Measurements from ENCODE around the gene GABRA6. TPM values are rescaled to one million over a fixed set of nuclear protein-coding genes. Genes with fewer than 3 reads are reported as not detected.

GABRA6 gene
- total RNA-seq, 1 experiment from 2014 or later: not detected

DNA sequence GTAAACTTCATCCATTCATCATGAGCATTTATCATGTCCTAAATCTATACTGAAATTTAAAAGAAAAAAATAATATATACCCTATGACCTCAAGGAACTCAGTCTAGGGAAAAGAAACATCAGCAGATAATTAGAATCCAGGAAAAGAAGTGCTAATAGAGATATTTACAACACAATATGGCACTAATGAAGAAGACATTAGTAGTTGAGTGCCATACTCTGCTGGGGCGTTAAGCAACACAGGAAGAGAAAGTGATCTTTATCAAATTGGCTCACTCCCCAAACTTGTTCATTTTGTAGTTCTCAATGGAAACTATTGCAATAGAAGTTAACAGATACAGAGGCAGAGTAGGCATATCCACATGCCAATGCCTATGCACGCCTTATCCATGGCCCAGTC lies 27.5 kb downstream of the GABRA6 start:
- no TSS peak for BruUV-seq (replicated peaks)
- no peak for DNase-seq
- H3K4me3 ChIP-seq: no peak overlapping the region
- ChIA-PET POLR2A (ENCODE audit: unreplicated experiment) (no interaction called here), CTCF (no interaction called here)
- no peak overlapping the region for H3K27ac ChIP-seq
- H3F3A ChIP-seq (ENCODE audit: insufficient read depth, low read depth): no peaks in the 10 kb centered on the region
- no peak overlapping the region for H3K4me2 ChIP-seq
- TF ChIP-seq, protein P1, sequence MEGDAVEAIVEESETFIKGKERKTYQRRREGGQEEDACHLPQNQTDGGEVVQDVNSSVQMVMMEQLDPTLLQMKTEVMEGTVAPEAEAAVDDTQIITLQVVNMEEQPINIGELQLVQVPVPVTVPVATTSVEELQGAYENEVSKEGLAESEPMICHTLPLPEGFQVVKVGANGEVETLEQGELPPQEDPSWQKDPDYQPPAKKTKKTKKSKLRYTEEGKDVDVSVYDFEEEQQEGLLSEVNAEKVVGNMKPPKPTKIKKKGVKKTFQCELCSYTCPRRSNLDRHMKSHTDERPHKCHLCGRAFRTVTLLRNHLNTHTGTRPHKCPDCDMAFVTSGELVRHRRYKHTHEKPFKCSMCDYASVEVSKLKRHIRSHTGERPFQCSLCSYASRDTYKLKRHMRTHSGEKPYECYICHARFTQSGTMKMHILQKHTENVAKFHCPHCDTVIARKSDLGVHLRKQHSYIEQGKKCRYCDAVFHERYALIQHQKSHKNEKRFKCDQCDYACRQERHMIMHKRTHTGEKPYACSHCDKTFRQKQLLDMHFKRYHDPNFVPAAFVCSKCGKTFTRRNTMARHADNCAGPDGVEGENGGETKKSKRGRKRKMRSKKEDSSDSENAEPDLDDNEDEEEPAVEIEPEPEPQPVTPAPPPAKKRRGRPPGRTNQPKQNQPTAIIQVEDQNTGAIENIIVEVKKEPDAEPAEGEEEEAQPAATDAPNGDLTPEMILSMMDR (conservative IDR thresholded peaks at IDR 0.05): no peak
- TF ChIP-seq EZH2 (IDR thresholded peaks at IDR 0.05; ENCODE audit: low read depth): no peak
- intact Hi-C loops (cut with micrococcal nuclease; ENCODE audit: unreplicated experiment): no loop called here
- no peaks in the 10 kb centered on the region for H3K79me2 ChIP-seq (ENCODE audit: low read depth)
- no peaks in the 10 kb centered on the region for H3K4me1 ChIP-seq (replicated peaks; ENCODE audit: insufficient read depth)
- no peaks in the 10 kb centered on the region for H4K20me1 ChIP-seq (ENCODE audit: insufficient read depth)
- H3K36me3 ChIP-seq (ENCODE audit: low read depth): no peaks in the 10 kb centered on the region
- H3K9me2 ChIP-seq (ENCODE audit: insufficient read depth): no peaks in the 10 kb centered on the region
- no peaks in the 10 kb centered on the region for H3K27me3 ChIP-seq (ENCODE audit: insufficient read depth, low read depth)
- no peak overlapping the region for H2AFZ ChIP-seq
- H3K9me3 ChIP-seq (ENCODE audit: insufficient read depth, low read depth): no peaks in the 10 kb centered on the region

DNA sequence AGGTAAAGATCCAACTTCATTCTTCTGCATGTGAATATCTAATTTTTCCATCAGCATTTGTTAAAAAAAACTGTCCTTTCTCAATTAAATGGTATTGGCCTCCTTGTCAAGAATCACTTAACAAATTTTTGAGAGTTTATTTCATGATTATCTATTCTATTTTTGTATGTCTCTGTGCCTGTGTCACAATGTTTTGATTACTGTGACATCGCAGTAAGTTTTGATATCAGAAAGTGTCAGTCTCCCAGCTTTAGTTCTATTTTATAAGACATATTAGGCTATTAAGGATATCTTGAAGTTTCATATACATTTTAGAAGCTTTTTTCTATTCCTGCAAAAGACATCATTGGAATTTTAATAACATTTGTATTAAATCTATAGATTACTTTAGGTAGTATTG lies 33.6 kb downstream of the GABRA6 start:
- no peak for DNase-seq
- Histone ChIP-seq H3K9me2 (ENCODE audit: insufficient read depth) (0 out of 2 replicates have a peak, but pooled peaks cover 5% of the 10 kb centered on the region), H3K9me3 (ENCODE audit: insufficient read depth, low read depth) (no peaks in the 10 kb centered on the region), H4K20me1 (ENCODE audit: insufficient read depth) (no peaks in the 10 kb centered on the region), H3K27ac (no peak overlapping the region), H2AFZ (no peak overlapping the region), H3K36me3 (ENCODE audit: low read depth) (no peaks in the 10 kb centered on the region), H3K79me2 (ENCODE audit: low read depth) (no peaks in the 10 kb centered on the region), H3K4me1 (replicated peaks; ENCODE audit: insufficient read depth) (no peaks in the 10 kb centered on the region), H3K27me3 (ENCODE audit: insufficient read depth, low read depth) (no peaks in the 10 kb centered on the region), H3K4me3 (no peak overlapping the region), H3F3A (ENCODE audit: insufficient read depth, low read depth) (no peaks in the 10 kb centered on the region), H3K4me2 (no peak overlapping the region)
- intact Hi-C loops (cut with micrococcal nuclease; ENCODE audit: unreplicated experiment): no loop called here
- ChIA-PET POLR2A (ENCODE audit: unreplicated experiment) (no interaction called here), CTCF (no interaction called here)
- TF ChIP-seq EZH2 (IDR thresholded peaks at IDR 0.05; ENCODE audit: low read depth): no peak
- TF ChIP-seq, protein P1 (conservative IDR thresholded peaks at IDR 0.05): no peak
- BruUV-seq (replicated peaks): no TSS peak

DNA sequence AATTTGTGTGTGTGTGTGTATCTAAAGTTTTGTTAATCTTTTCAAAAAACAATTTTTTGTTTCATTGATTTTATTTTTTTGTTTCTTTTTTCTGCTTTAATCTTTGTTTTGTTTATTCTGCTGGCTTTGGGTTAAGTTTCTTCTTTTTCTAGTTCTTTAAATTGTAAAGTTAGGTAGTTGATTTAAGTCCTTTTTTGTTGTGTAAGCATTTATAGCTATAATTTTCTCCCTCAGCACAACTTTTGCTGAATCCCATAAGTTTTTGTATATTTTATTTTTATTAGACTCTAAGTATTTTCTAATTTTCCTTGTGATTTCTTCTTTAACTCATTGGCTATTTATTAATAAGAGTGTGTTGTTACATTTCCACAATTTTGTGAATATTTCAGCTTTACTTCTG lies 34.9 kb downstream of the GABRA6 start:
- TF ChIP-seq EZH2 (IDR thresholded peaks at IDR 0.05; ENCODE audit: low read depth): no peak
- TF ChIP-seq, protein P1 (conservative IDR thresholded peaks at IDR 0.05): no peak
- Histone ChIP-seq H3K27ac (no peak overlapping the region), H4K20me1 (ENCODE audit: insufficient read depth) (no peaks in the 10 kb centered on the region), H3K27me3 (ENCODE audit: insufficient read depth, low read depth) (no peaks in the 10 kb centered on the region), H3K79me2 (ENCODE audit: low read depth) (no peaks in the 10 kb centered on the region), H2AFZ (no peak overlapping the region), H3K36me3 (ENCODE audit: low read depth) (no peaks in the 10 kb centered on the region), H3K9me2 (ENCODE audit: insufficient read depth) (0 out of 2 replicates have a peak, but pooled peaks cover 5% of the 10 kb centered on the region), H3K4me3 (no peak overlapping the region), H3K4me2 (no peak overlapping the region), H3K4me1 (replicated peaks; ENCODE audit: insufficient read depth) (no peaks in the 10 kb centered on the region), H3K9me3 (ENCODE audit: insufficient read depth, low read depth) (no peaks in the 10 kb centered on the region), H3F3A (ENCODE audit: insufficient read depth, low read depth) (no peaks in the 10 kb centered on the region)
- ChIA-PET CTCF (no interaction called here), POLR2A (ENCODE audit: unreplicated experiment) (no interaction called here)
- DNase-seq: no peak
- no TSS peak for BruUV-seq (replicated peaks)
- intact Hi-C loops (cut with micrococcal nuclease; ENCODE audit: unreplicated experiment): no loop called here

Data from PC-9 (cell line).